ENCODE results near the gene SPEG.

SPEG gene

GRCh38 chr2:219514196-219514761 lies 79.6 kb downstream of the SPEG start, which contains the start of gene ASIC4:
Gene ASIC4, plus strand, starts transcription at chr2:219514482. Its CDS starts 243 bp downstream, at chr2:219514725.
- DNase-seq (ENCODE audit: low read depth): no peak

- DNase-seq (ENCODE audit: low read depth): no peak
Observed at GRCh38 chr2:219514836-219515235, 80.2 kb downstream of the SPEG start.

GRCh38 chr2:219515874-219516629 lies 81.4 kb downstream of the SPEG start:
- DNase-seq (ENCODE audit: low read depth): no peak

GRCh38 chr2:219516888-219517287 lies 82.2 kb downstream of the SPEG start:
- DNase-seq (ENCODE audit: low read depth): no peak

- DNase-seq (ENCODE audit: low read depth): no peak
Observed at GRCh38 chr2:219517954-219518778, 83.5 kb downstream of the SPEG start.

- DNase-seq (ENCODE audit: low read depth): no peak
Observed at GRCh38 chr2:219519526-219519916, 84.9 kb downstream of the SPEG start.

GRCh38 chr2:219520079-219520478 lies 85.4 kb downstream of the SPEG start:
- no peak for DNase-seq (ENCODE audit: low read depth)

GRCh38 chr2:219521066-219521880 lies 86.6 kb downstream of the SPEG start:
- peak; percentile 26 for DNase-seq (ENCODE audit: low read depth)

- peak; percentile 16 for DNase-seq (ENCODE audit: low read depth)
Observed at GRCh38 chr2:219522111-219523030, 87.7 kb downstream of the SPEG start.

GRCh38 chr2:219523031-219523671 lies 88.5 kb downstream of the SPEG start:
- no peak for DNase-seq (ENCODE audit: low read depth)

- no peak for DNase-seq (ENCODE audit: low read depth)
Observed at GRCh38 chr2:219524817-219525216, 90.2 kb downstream of the SPEG start.

GRCh38 chr2:219525533-219526232 lies 91.0 kb downstream of the SPEG start:
- DNase-seq (ENCODE audit: low read depth): no peak

- DNase-seq (ENCODE audit: low read depth): no peak
Observed at GRCh38 chr2:219526320-219527075, 91.9 kb downstream of the SPEG start.

- no peak for DNase-seq (ENCODE audit: low read depth)
Observed at GRCh38 chr2:219527076-219527394, 92.4 kb downstream of the SPEG start.

GRCh38 chr2:219527472-219527871 lies 92.8 kb downstream of the SPEG start:
- DNase-seq (ENCODE audit: low read depth): no peak

GRCh38 chr2:219530048-219530963 lies 95.7 kb downstream of the SPEG start:
- peak; percentile 69 for DNase-seq (ENCODE audit: low read depth)

GRCh38 chr2:219531639-219532377 lies 97.2 kb downstream of the SPEG start:
- no peak for DNase-seq (ENCODE audit: low read depth)

GRCh38 chr2:219532378-219532649 lies 97.7 kb downstream of the SPEG start:
- DNase-seq (ENCODE audit: low read depth): no peak
